HG03064 (cell line): ENCODE measurements around the gene PNLIPRP2.

Experiments
- ATAC-seq: cut with Tn5 transposase; IDR thresholded peaks from one replicate; pipeline ENCODE4 v1.9.1; 2021; ENCODE audit warnings: low read depth; ENCODE audit not compliant: unreplicated experiment

The PNLIPRP2 gene

GRCh38 chr10:116653885-116654284 is 33.1 kb downstream of the PNLIPRP2 start:
- ATAC-seq, result no peak

- no peak for ATAC-seq
These were observed 34.1 kb downstream of the PNLIPRP2 start for GRCh38 chr10:116654816-116655215.

- no peak for ATAC-seq
These were observed 34.8 kb downstream of the PNLIPRP2 start for GRCh38 chr10:116655568-116655967.

- no peak for ATAC-seq
These were observed 35.3 kb downstream of the PNLIPRP2 start for GRCh38 chr10:116656044-116656443.

GRCh38 chr10:116657863-116658551 is 37.3 kb downstream of the PNLIPRP2 start:
- ATAC-seq, result no peak

- ATAC-seq, result no peak
These were observed 38.4 kb downstream of the PNLIPRP2 start for GRCh38 chr10:116659049-116659670.

GRCh38 chr10:116660860-116661259 is 40.1 kb downstream of the PNLIPRP2 start:
- no peak for ATAC-seq

GRCh38 chr10:116663342-116663741 is 42.6 kb downstream of the PNLIPRP2 start:
- ATAC-seq, result no peak

- no peak for ATAC-seq
These were observed 43.9 kb downstream of the PNLIPRP2 start for GRCh38 chr10:116664631-116665030.

GRCh38 chr10:116665541-116666125 is 44.9 kb downstream of the PNLIPRP2 start:
- no peak for ATAC-seq

GRCh38 chr10:116667484-116667883 is 46.7 kb downstream of the PNLIPRP2 start:
- no peak for ATAC-seq

- ATAC-seq, result no peak
These were observed 47.3 kb downstream of the PNLIPRP2 start for GRCh38 chr10:116668018-116668417.

GRCh38 chr10:116668446-116668845 is 47.7 kb downstream of the PNLIPRP2 start:
- no peak for ATAC-seq

GRCh38 chr10:116669080-116669479 is 48.3 kb downstream of the PNLIPRP2 start:
- no peak for ATAC-seq

GRCh38 chr10:116669832-116670644 is 49.3 kb downstream of the PNLIPRP2 start:
- ATAC-seq, result no peak

- ATAC-seq, result no peak
These were observed 50.0 kb downstream of the PNLIPRP2 start for GRCh38 chr10:116670706-116671105.

- no peak for ATAC-seq
These were observed 50.6 kb downstream of the PNLIPRP2 start for GRCh38 chr10:116671274-116671926.

- no peak for ATAC-seq
These were observed 52.1 kb downstream of the PNLIPRP2 start for GRCh38 chr10:116672891-116673290.

GRCh38 chr10:116673866-116674265 is 53.1 kb downstream of the PNLIPRP2 start:
- ATAC-seq, result no peak

GRCh38 chr10:116674901-116675423 is 54.2 kb downstream of the PNLIPRP2 start:
- no peak for ATAC-seq
